PC-3 (cell line): ENCODE data around the gene LANCL1. TPM values are rescaled to one million over a fixed set of nuclear protein-coding genes. Genes with fewer than 3 reads are reported as not detected.

Experiments used
- ATAC-seq: fragments of 200-7000 bp; cut with Tn5 transposase; 2 replicates; pipeline ENCODE4 v1.9.1; 2020; ENCODE audit warnings: mild to moderate bottlenecking, moderate library complexity
- BruUV-seq: library from RNA; stranded (reverse); fragments of 400-500 nt; replicated peaks from 2 replicates; lab custom pipeline; 2021; lab: Mats Ljungman, UMichigan
- CTCF ChIA-PET: fragments of 300-600 bp; sonication (Branson Sonifier 250); formaldehyde crosslinking; loops from one replicate; lab custom pipeline; 2022; ENCODE audit warnings: antibody characterized with exemption; lab: Charles Lee
- POLR2A ChIA-PET: fragments of 300-600 bp; sonication (Branson Sonifier 250); formaldehyde crosslinking; loops from one replicate; lab custom pipeline; 2022; ENCODE audit warnings: antibody characterized with exemption; ENCODE audit not compliant: unreplicated experiment; lab: Charles Lee
- DNase-seq: peaks from one replicate; pipeline ENCODE4 v3.0.0-alpha.2; 2015
- H2AFZ ChIP-seq: fragments of 300-600 bp; sonication (generic); 2 replicates; pipeline ENCODE4 v1.6.0; 2016; ENCODE audit warnings: antibody characterized with exemption, low read length
- H3F3A ChIP-seq: fragments of 300-600 bp; sonication (generic); one replicate; pipeline ENCODE4 v1.6.0; 2017; ENCODE audit warnings: antibody characterized with exemption, low read length, control low read depth, mild to moderate bottlenecking; ENCODE audit not compliant: unreplicated experiment
- H3K27ac ChIP-seq: fragments of 300-600 bp; sonication (generic); 2 replicates; pipeline ENCODE4 v1.5.1; 2016; ENCODE audit warnings: mild to moderate bottlenecking, low read length
- H3K27me3 ChIP-seq: fragments of 300-600 bp; sonication (generic); 2 replicates; pipeline ENCODE4 v1.6.1; 2016; ENCODE audit warnings: low read length, mixed read lengths
- H3K36me3 ChIP-seq: fragments of 300-600 bp; sonication (generic); 2 replicates; pipeline ENCODE4 v1.6.1; 2016; ENCODE audit warnings: low read depth, mixed run types, low read length, mixed read lengths
- H3K4me1 ChIP-seq: fragments of 300-600 bp; sonication (generic); 2 replicates; pipeline ENCODE4 v1.5.1; 2016; ENCODE audit warnings: low read length; ENCODE audit not compliant: insufficient read depth
- H3K4me2 ChIP-seq: fragments of 300-600 bp; sonication (generic); 2 replicates; pipeline ENCODE4 v1.6.0; 2016; ENCODE audit warnings: low read length
- H3K4me3 ChIP-seq: fragments of 300-600 bp; sonication (generic); 2 replicates; pipeline ENCODE4 v1.5.1; 2016; ENCODE audit warnings: mild to moderate bottlenecking, low read length, mixed read lengths
- H3K79me2 ChIP-seq: fragments of 300-600 bp; sonication (generic); 2 replicates; pipeline ENCODE4 v1.6.1; 2017; ENCODE audit warnings: low read length, mixed read lengths
- H3K9ac ChIP-seq: fragments of 300-600 bp; sonication (generic); 2 replicates; pipeline ENCODE4 v1.6.0; 2016; ENCODE audit warnings: mild to moderate bottlenecking, low read length
- H3K9me2 ChIP-seq: fragments of 300-600 bp; sonication (generic); replicated peaks from 2 replicates; pipeline ENCODE4 v1.6.1; 2016; ENCODE audit warnings: mixed run types, low read length, mixed read lengths
- H3K9me3 ChIP-seq: fragments of 300-600 bp; sonication (generic); 2 replicates; pipeline ENCODE4 v1.6.1; 2016; ENCODE audit warnings: low read length, mixed read lengths
- H4K20me1 ChIP-seq: fragments of 300-600 bp; sonication (generic); 2 replicates; pipeline ENCODE4 v1.6.1; 2016; ENCODE audit warnings: low read length, mixed read lengths
- CTCF ChIP-seq: fragments of 300-600 bp; sonication (generic); conservative IDR thresholded peaks from 2 replicates; pipeline ENCODE4 v1.5.1; 2017; ENCODE audit warnings: antibody characterized with exemption, low read depth, mild to moderate bottlenecking, low read length
- EZH2 ChIP-seq: fragments of 300-600 bp; sonication (generic); IDR thresholded peaks from one replicate; pipeline ENCODE4 v1.6.1; 2017; ENCODE audit warnings: antibody characterized with exemption, mild to moderate bottlenecking, low read length; ENCODE audit not compliant: unreplicated experiment
- EZH2phosphoT487 ChIP-seq: fragments of 300-600 bp; sonication (generic); IDR thresholded peaks from 2 replicates; pipeline ENCODE4 v1.6.1; 2018; ENCODE audit warnings: mild to moderate bottlenecking, antibody characterized with exemption, low read length, borderline replicate concordance
- intact Hi-C: fragments of 100-400 bp; cut with micrococcal nuclease; formaldehyde crosslinking; loops from 2 replicates; pipeline ENCODE4 v1.9.0; 2023
- total RNA-seq: library from RNA; depleted of rRNA; stranded (reverse); fragments of >200 nt; gene quantifications from 2 replicates; pipeline ENCODE4 v1.2.3, GENCODE V29; 2014

LANCL1 gene
- total RNA-seq, 1 experiment from 2014 or later: 19.0 TPM

GRCh38 chr2:210503001-210503623 is 26.6 kb upstream of the LANCL1 start:
- Histone ChIP-seq H3K9me2 (no peaks in the 10 kb centered on the region), H3K9ac (no peak overlapping the region), H3K4me2 (peak overlapping the region; percentile 72), H3K79me2 (no peaks in the 10 kb centered on the region), H3K4me1 (no peaks in the 10 kb centered on the region), H3K36me3 (no peaks in the 10 kb centered on the region), H2AFZ (peak overlapping the region; percentile 68), H3F3A (no peaks in the 10 kb centered on the region), H3K9me3 (no peaks in the 10 kb centered on the region), H3K27ac (no peak overlapping the region), H4K20me1 (no peaks in the 10 kb centered on the region), H3K4me3 (peak overlapping the region; percentile 52), H3K27me3 (no peaks in the 10 kb centered on the region)
- intact Hi-C loops: loop anchor here (2.0 kb wide), 1 partner anchor 74 kb away; no protein-coding TSS in a partner anchor
- ChIA-PET POLR2A (no interaction called here), CTCF (interaction anchor here (1.4 kb wide), 1 partner anchor 532 kb away, joined by 5 read pairs; no protein-coding TSS in a partner anchor)
- no TSS peak for BruUV-seq
- peak; percentile 72 for DNase-seq
- TF ChIP-seq CTCF (peak; percentile 95), EZH2 (no peak)
- ATAC-seq: peak; percentile 94

GRCh38 chr2:210496512-210496911 is 20.0 kb upstream of the LANCL1 start:
- DNase-seq (no peak), ATAC-seq (no peak)
- Histone ChIP-seq H3K9me3 (no peaks in the 10 kb centered on the region), H3F3A (no peaks in the 10 kb centered on the region), H3K27me3 (no peaks in the 10 kb centered on the region), H3K4me3 (no peak overlapping the region), H3K9ac (no peak overlapping the region), H2AFZ (no peak overlapping the region), H3K79me2 (no peaks in the 10 kb centered on the region), H3K36me3 (no peaks in the 10 kb centered on the region), H3K9me2 (no peaks in the 10 kb centered on the region), H3K4me2 (no peak overlapping the region), H3K4me1 (no peaks in the 10 kb centered on the region), H4K20me1 (no peaks in the 10 kb centered on the region), H3K27ac (no peak overlapping the region)
- intact Hi-C loops: no loop called here
- no peak for TF ChIP-seq EZH2phosphoT487
- no peak for TF ChIP-seq EZH2
- no peak for TF ChIP-seq CTCF
- ChIA-PET CTCF (no interaction called here), POLR2A (no interaction called here)
- BruUV-seq: no TSS peak

GRCh38 chr2:210493528-210493927 is 17.0 kb upstream of the LANCL1 start:
- no peak for DNase-seq
- BruUV-seq: no TSS peak
- ChIA-PET CTCF (no interaction called here), POLR2A (no interaction called here)
- no peaks in the 10 kb centered on the region for H3K79me2 ChIP-seq
- H3K9me2 ChIP-seq: no peaks in the 10 kb centered on the region
- intact Hi-C loops: no loop called here
- no peaks in the 10 kb centered on the region for H4K20me1 ChIP-seq
- H3K4me3 ChIP-seq: no peak overlapping the region
- ATAC-seq: no peak
- H3K4me1 ChIP-seq: no peaks in the 10 kb centered on the region
- no peaks in the 10 kb centered on the region for H3K9me3 ChIP-seq
- no peak overlapping the region for H3K4me2 ChIP-seq
- no peaks in the 10 kb centered on the region for H3F3A ChIP-seq
- H3K27me3 ChIP-seq: no peaks in the 10 kb centered on the region
- no peak overlapping the region for H2AFZ ChIP-seq
- TF ChIP-seq EZH2phosphoT487: no peak
- TF ChIP-seq CTCF: no peak
- no peak for TF ChIP-seq EZH2
- no peak overlapping the region for H3K27ac ChIP-seq
- no peak overlapping the region for H3K9ac ChIP-seq
- no peaks in the 10 kb centered on the region for H3K36me3 ChIP-seq
